Measurements from ENCODE around the gene B3GNT9. TPM values are rescaled to one million over a fixed set of nuclear protein-coding genes. Genes with fewer than 3 reads are reported as not detected.
"Not testable (repeated sequence)": the region's sequence is repeated elsewhere in the genome, so short reads cannot be mapped to it uniquely, and the experiment has no call there.

Gene B3GNT9
- total RNA-seq, 1 donor from 2014 or later = 12.8 TPM

DNA sequence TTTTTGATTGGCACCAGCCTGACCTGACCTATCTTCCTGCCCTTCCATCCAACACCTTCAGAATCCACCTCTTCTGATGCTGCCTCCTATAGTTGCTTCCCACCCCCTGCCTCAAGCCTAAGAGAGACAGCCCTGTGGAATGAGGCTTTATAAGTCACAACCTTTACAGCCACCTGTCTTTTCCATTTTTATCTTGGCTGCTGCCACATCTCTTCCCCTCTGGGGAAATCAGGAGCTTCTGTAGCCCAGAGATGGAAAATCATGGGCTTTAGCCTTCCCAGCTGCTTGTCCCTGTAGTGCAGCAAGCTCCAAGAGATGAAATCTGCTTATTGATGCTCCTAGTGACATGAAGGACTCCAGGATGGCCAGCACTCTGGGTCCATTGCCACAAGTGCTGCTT is 22.4 kb downstream of the B3GNT9 start:
- Histone ChIP-seq H3K9me3 (no peaks in the 10 kb centered on the region), H3K36me3 (peaks cover 0 to 47% of the 10 kb centered on the region in 2 donors), H3K27me3 (no peaks in the 10 kb centered on the region), H3K4me1 (no peaks in the 10 kb centered on the region), H3K4me3 (no peak overlapping the region), H3K27ac (no peak overlapping the region)
- intact Hi-C loops (cut with DNase I) = no loop called here
- no peak for DNase-seq (ENCODE audit: extremely low spot score in 2 of 2)
- TF ChIP-seq, protein P1, sequence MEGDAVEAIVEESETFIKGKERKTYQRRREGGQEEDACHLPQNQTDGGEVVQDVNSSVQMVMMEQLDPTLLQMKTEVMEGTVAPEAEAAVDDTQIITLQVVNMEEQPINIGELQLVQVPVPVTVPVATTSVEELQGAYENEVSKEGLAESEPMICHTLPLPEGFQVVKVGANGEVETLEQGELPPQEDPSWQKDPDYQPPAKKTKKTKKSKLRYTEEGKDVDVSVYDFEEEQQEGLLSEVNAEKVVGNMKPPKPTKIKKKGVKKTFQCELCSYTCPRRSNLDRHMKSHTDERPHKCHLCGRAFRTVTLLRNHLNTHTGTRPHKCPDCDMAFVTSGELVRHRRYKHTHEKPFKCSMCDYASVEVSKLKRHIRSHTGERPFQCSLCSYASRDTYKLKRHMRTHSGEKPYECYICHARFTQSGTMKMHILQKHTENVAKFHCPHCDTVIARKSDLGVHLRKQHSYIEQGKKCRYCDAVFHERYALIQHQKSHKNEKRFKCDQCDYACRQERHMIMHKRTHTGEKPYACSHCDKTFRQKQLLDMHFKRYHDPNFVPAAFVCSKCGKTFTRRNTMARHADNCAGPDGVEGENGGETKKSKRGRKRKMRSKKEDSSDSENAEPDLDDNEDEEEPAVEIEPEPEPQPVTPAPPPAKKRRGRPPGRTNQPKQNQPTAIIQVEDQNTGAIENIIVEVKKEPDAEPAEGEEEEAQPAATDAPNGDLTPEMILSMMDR (IDR thresholded peaks at IDR 0.05) = no peak
- TF ChIP-seq POLR2A (IDR thresholded peaks at IDR 0.05) (no peak), POLR2AphosphoS5 (IDR thresholded peaks at IDR 0.05; ENCODE audit: insufficient read depth in 1 of 2, low read depth in 1 of 2) (no peak)

DNA sequence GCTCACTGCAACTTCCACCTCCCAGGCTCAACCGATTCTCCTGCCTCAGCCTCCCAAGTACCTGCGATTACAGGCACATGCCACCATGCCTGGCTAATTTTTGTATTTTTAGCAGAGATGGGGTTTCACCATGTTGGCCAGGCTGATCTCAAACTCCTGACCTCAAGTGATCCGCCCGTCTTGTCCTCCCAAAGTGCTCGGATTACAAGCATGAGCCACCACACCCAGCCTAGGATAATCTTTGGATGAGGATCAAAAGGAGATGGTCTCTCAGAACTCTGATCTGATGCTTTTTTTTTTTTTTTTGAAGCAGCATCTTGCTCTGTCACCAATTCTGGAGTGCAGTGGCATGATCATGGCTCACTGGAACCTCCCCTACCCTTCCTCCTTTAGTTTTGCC is 28.0 kb downstream of the B3GNT9 start:
- H3K4me3 ChIP-seq; intact Hi-C loops (cut with DNase I); H3K27me3 ChIP-seq; H3K27ac ChIP-seq; H3K4me1 ChIP-seq; DNase-seq (ENCODE audit: extremely low spot score in 2 of 2); H3K9me3 ChIP-seq: not testable (repeated sequence)
- H3K36me3 ChIP-seq = peaks cover 0 to 57% of the 10 kb centered on the region in 2 donors

DNA sequence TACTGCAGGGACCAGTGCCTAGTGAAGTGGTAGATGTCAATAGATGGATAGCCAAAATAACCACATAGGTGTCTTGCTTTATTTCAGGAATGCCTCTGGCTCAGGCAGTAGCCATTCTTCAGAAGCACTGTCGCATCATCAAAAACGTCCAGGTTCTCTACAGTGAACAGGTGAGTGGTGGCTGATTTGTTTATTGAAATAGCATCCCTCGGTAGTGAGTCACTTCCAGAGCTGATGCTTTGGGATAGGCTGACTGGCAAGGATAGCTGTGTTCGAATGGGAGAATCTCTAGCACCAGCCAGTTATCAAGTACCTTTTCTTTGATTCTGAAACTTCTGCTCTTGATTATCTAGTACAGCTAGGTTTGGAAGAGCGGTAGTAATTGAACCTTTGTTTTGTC is 30.8 kb downstream of the B3GNT9 start:
- no peaks in the 10 kb centered on the region for H3K27me3 ChIP-seq
- H3K9me3 ChIP-seq = no peaks in the 10 kb centered on the region
- H3K4me3 ChIP-seq = no peak overlapping the region
- H3K36me3 ChIP-seq = peaks cover 0 to 42% of the 10 kb centered on the region in 2 donors
- TF ChIP-seq POLR2A (IDR thresholded peaks at IDR 0.05) = no peak
- TF ChIP-seq, protein P1 (IDR thresholded peaks at IDR 0.05) = no peak
- no peak for TF ChIP-seq POLR2AphosphoS5 (IDR thresholded peaks at IDR 0.05; ENCODE audit: insufficient read depth in 1 of 2, low read depth in 1 of 2)
- DNase-seq (ENCODE audit: extremely low spot score in 2 of 2) = no peak
- intact Hi-C loops (cut with DNase I) = no loop called here
- H3K27ac ChIP-seq = no peak overlapping the region
- no peaks in the 10 kb centered on the region for H3K4me1 ChIP-seq

DNA sequence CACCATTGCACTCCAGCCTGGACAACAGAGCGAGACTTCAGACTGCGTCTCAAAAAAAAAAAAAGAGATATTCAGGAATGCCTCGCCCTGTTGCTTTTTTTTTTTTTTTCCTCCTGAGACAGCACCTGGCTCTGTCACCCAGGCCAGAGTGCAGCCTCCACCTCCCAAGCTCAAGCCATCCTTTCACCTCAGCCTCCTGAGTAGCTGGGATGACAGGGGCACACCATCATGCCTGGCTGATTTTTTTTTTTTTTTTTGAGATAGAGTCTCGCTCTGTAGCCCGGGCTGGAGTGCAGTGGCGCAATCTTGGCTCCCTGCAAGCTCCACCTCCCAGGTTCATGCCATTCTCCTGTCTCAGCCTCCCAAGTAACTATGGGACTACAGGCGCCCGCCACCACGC is 33.1 kb downstream of the B3GNT9 start:
- no peak overlapping the region for H3K4me3 ChIP-seq
- DNase-seq (ENCODE audit: extremely low spot score in 2 of 2) = no peak
- no peaks in the 10 kb centered on the region for H3K9me3 ChIP-seq
- H3K36me3 ChIP-seq = peaks cover 0 to 26% of the 10 kb centered on the region in 2 donors
- H3K27ac ChIP-seq = no peak overlapping the region
- H3K27me3 ChIP-seq = no peaks in the 10 kb centered on the region
- TF ChIP-seq POLR2AphosphoS5 (IDR thresholded peaks at IDR 0.05; ENCODE audit: insufficient read depth in 1 of 2, low read depth in 1 of 2) = no peak
- TF ChIP-seq, protein P1 (IDR thresholded peaks at IDR 0.05) = no peak
- TF ChIP-seq POLR2A (IDR thresholded peaks at IDR 0.05) = no peak
- H3K4me1 ChIP-seq = peaks cover 13% of the 10 kb centered on the region
- intact Hi-C loops (cut with DNase I) = no loop called here

DNA sequence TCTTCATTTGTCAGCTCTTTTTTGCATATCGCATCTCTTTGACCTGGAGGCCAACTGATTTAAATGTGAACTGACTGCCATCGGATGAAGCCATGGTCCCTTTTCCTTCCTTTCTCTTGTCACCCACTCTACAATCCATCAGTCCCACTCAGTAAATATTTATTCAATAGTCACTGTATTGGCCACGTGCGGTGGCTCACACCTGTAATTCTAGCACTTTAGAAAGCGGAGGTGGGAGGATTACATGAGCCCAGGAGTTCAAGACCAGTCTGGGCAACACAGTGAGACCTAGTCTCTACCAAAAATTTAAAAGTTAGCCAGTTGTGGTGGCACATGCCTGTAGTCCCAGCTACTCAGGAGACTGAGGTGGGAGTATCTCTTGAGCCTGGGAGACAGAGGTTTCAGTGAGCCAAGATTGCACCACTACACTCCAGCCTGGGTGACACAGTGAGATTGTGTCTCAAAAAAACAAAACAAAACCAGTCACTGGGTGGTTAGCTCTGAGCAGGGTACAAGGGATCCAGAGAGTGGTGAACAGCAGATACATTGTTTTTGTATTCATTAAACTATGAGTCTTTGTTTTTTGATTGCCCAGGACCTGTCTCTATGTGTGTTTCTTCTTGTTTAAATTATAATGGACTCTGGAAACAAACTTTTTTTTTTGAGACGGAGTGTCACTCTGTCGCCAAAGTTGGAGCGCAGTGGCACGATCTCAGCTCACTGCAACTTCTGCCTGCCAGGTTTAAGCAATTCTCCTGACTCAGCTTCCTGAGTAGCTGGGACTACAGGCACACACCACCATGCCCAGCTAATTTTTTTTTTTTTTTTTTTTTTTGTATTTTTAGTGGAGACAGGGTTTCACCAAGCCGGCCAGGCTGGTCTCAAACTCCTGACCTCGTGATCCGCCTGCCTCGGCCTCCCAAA is 34.1 kb downstream of the B3GNT9 start:
- H3K9me3 ChIP-seq = no peaks in the 10 kb centered on the region
- no peak for TF ChIP-seq POLR2A (IDR thresholded peaks at IDR 0.05)
- TF ChIP-seq POLR2AphosphoS5 (IDR thresholded peaks at IDR 0.05; ENCODE audit: insufficient read depth in 1 of 2, low read depth in 1 of 2) = no peak
- TF ChIP-seq, protein P1 (IDR thresholded peaks at IDR 0.05) = no peak
- peaks cover 0 to 18% of the 10 kb centered on the region in 2 donors for H3K36me3 ChIP-seq
- DNase-seq (ENCODE audit: extremely low spot score in 2 of 2) = no peak
- H3K27me3 ChIP-seq = no peaks in the 10 kb centered on the region
- intact Hi-C loops (cut with DNase I) = no loop called here
- no peak overlapping the region for H3K27ac ChIP-seq
- peaks cover 22% of the 10 kb centered on the region for H3K4me1 ChIP-seq
- no peak overlapping the region for H3K4me3 ChIP-seq
